Heart right ventricle (tissue), 16 donors: ENCODE results near the gene THTPA. TPM values are rescaled to one million over a fixed set of nuclear protein-coding genes. Genes with fewer than 3 reads are reported as not detected.

Experiments
- ATAC-seq, 8 donors: fragments of 200-7000 bp; cut with Tn5 transposase; one replicate each; pipeline ENCODE4 v1.9.1; 2020; ENCODE audit warnings: mild to moderate bottlenecking in 8 of 8, moderate library complexity in 8 of 8, moderate number of reproducible peaks in 1 of 8
- DNase-seq, 2 donors: peaks; one replicate each; pipeline ENCODE4 v3.0.0-alpha.2; 2020
- H3K27ac ChIP-seq, 10 donors: fragments of 200-600 bp; sonication (generic) in 2 of 10; one replicate each; pipeline versions ENCODE4 v1.5.0 to v1.8.0; 2020 to 2022; ENCODE audit warnings: mild to moderate bottlenecking in 3 of 10
- H3K27me3 ChIP-seq, 7 donors: fragments of 200-600 bp; one replicate each; pipeline ENCODE4 v1.8.0; 2021 to 2022; ENCODE audit warnings: mild to moderate bottlenecking in 2 of 7
- H3K36me3 ChIP-seq, 9 donors: fragments of 200-600 bp; sonication (generic) in 1 of 9; one replicate each; pipeline versions ENCODE4 v1.5.0 to v1.8.0; 2020 to 2022; ENCODE audit warnings: mild to moderate bottlenecking in 2 of 9
- H3K4me1 ChIP-seq, 9 donors: fragments of 200-600 bp; sonication (generic) in 1 of 9; one replicate each; pipeline versions ENCODE4 v1.5.0 to v1.8.0; 2020 to 2022; ENCODE audit warnings: mild to moderate bottlenecking in 4 of 9
- H3K4me3 ChIP-seq, 10 donors: fragments of 200-600 bp; sonication (generic) in 2 of 10; one replicate each; pipeline versions ENCODE4 v1.5.0 to v1.8.0; 2020 to 2022; ENCODE audit warnings: mild to moderate bottlenecking in 7 of 10, moderate library complexity in 2 of 10
- H3K9me3 ChIP-seq, 11 donors: fragments of 200-600 bp in 10 of 11; sonication (generic) in 2 of 11; one replicate each; pipeline versions ENCODE4 v1.5.0 to v1.8.0; 2013 to 2022; ENCODE audit warnings: mild to moderate bottlenecking in 2 of 11, control low read depth in 1 of 11, moderate library complexity in 1 of 11
- CTCF ChIP-seq, 9 donors: fragments of 200-600 bp; sonication (generic) in 2 of 9; IDR thresholded peaks; one replicate each; pipeline versions ENCODE4 v1.5.0 to v1.8.0; 2021 to 2022; ENCODE audit warnings: antibody characterized with exemption in 9 of 9, mild to moderate bottlenecking in 5 of 9, moderate library complexity in 1 of 9
- WGBS, 2 donors: extraction: QIAGEN DNeasy Blood & Tissue Kit; methylation state at CpG; one replicate each; pipeline ENCODE4 v1.1.7; 2013; ENCODE audit warnings: inconsistent platforms in 1 of 2; 5-methylcytosine and 5-hydroxymethylcytosine counted together
- intact Hi-C, 10 donors: fragments of 100-400 bp; cut with DNase I; formaldehyde crosslinking; loops; one replicate each; pipeline versions ENCODE4 v1.11.1 to v1.14.2; 2022
- polyA plus RNA-seq, 2 donors: library from polyadenylated mRNA; stranded (reverse); fragments of 200-250 nt; gene quantifications; one replicate each; pipeline ENCODE4 v1.2.3, GENCODE V29; 2013
- total RNA-seq, 10 donors: library from RNA; stranded (reverse); fragmentation: NEBNext Ultra II Directional in 3 of 10; extraction: Animal tissue kit (Norgen Biotek cat#: 25700) in 3 of 10; gene quantifications; one replicate each; pipeline versions ENCODE4 v1.2.1 to v1.2.4, GENCODE V29; 2021 to 2023
- donor health status: Arrhythmogenic right ventricular cardiomyopathy.
- donor health status: ischemic (EF 13 %, LVEDD 7.1; RV severe dilation, severe dysfunction).
- donor health status: healthy with polysubstance abuse.
- donor health status: DM: no; HTN: yes; CAD: no.
- donor health status: DM: no; HTN: no; CAD: no.
- donor health status: ischemic (EF 25% LVEDD 6.9; RV normal size, moderate dysfunction).
- donor health status: ischemic (EF 25% LVEDD 5.7; RV mildly dilated, moderate dysfunction).
- donor health status: healthy.
- donor health status: DM: yes; HTN: yes; CAD: no.
- donor health status: Ischemic cardiomyopathy.
- donor health status: ischemic (EF 35%, LVEDD 5.7; RV mildly dilated, moderate dysfunction).
- donor health status: nonischemic (EF 11% LVEDD 7.7; RV severe dilation, severe dysfunction).
- donor health status: DM: yes; HTN: yes; CAD: no.
- donor health status: PGD.
- donor health status: ischemic (EF 29% LVEDD 5.4; RV normal size, mild dysfunction).
- donor health status: nonischemic (EF 23%, LVEDD 6.1; RV moderate dilation, normal function).

The THTPA gene
- total and polyA plus RNA-seq, 12 donors = 8.7 to 27.9 (median 18.0) TPM

DNA sequence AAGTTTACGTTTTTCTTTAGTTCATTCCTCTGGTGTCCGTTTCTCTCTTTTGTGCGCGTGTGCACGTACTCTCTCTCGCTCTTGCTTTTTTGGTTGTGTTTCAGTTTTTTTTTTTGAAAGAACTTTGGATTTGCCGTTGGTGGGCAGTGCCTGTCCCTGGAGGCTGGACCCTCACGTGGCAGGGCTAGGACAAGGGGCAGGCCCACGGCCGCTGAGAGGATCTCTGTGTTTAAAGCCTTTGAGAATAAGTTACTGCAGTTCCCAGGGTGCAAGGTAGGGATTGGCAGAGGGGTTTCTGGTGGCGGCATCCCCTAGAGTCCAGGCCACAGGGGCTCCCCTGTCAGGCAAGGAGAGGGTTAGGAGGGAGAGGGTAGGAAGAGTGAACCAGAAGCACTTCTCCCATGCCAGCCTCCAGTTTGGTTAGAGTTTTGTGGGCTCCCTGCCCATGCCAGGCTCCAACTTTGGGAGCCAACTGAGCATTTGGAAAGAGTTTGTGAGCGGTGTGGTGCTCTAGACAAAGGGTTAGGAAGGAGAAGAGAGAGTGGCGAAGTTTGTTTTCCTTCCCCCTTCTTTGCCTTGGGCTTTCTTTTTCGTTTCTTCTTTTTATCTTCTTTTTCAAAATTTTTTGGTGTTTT is 35.1 kb upstream of the THTPA start:
- Histone ChIP-seq H3K27me3 (peaks cover 0 to 5% (median 0%) of the 10 kb centered on the region in 7 donors), H3K9me3 (no peaks in the 10 kb centered on the region), H3K4me1 (no peaks in the 10 kb centered on the region), H3K27ac (no peak overlapping the region), H3K4me3 (no peak overlapping the region), H3K36me3 (no peaks in the 10 kb centered on the region)
- DNase-seq (no peak), ATAC-seq (no peak)
- TF ChIP-seq CTCF (IDR thresholded peaks at IDR 0.05) = no peak
- 79 to 83% methylated on average over 14 of the region's 14 CpGs for WGBS, 2 donors
- intact Hi-C loops = no loop called here

- WGBS, 2 donors = 87 to 90% methylated on average over 20 of the region's 20 CpGs
- no peak for TF ChIP-seq CTCF (IDR thresholded peaks at IDR 0.05)
- intact Hi-C loops = no loop called here
- DNase-seq (no peak), ATAC-seq (peak in 1 of 8 donors; percentile 23)
- Histone ChIP-seq H3K27ac (no peak overlapping the region), H3K36me3 (no peaks in the 10 kb centered on the region), H3K9me3 (no peaks in the 10 kb centered on the region), H3K27me3 (peaks cover 0 to 5% (median 0%) of the 10 kb centered on the region in 7 donors), H3K4me1 (no peaks in the 10 kb centered on the region), H3K4me3 (no peak overlapping the region)
Measured at GRCh38 chr14:23521785-23522640, 34.1 kb upstream of the THTPA start.

DNA sequence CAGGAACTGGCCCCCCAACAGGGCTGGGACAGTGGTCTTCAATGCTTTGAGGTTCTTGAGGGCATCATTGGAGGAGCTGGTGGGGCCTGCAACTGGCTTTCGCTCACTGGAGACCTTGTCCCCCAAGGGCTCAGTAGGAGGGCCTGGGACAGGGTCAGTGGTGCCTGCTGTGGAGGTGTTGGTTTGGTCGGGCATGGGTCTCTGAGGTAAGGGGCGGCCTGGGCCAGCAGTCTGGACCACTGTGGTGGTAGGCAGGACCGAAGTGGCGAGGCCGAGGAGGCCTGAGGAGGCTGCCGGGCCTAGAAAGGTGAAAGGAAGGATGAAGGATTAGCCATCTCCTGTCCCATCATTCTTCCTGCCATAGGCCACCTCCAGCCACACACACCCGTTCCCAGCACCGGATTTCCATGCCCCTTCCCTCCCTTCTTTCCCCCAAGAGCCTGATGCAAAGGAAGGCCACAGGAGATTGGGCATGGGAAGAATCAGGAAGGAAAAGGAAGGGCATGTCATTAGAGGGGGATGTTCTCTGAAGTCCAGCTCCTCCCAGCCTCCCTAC is 33.4 kb upstream of the THTPA start:
- no peak for ATAC-seq
- WGBS, 2 donors = 85 to 88% methylated on average over 9 of the region's 9 CpGs

More for the DNA sequence above, 33.4 kb upstream of the THTPA start:
- TF ChIP-seq CTCF (IDR thresholded peaks at IDR 0.05) = no peak
- Histone ChIP-seq H3K9me3 (no peaks in the 10 kb centered on the region), H3K27ac (no peak overlapping the region), H3K4me1 (no peaks in the 10 kb centered on the region), H3K4me3 (no peak overlapping the region), H3K27me3 (peaks cover 0 to 5% (median 0%) of the 10 kb centered on the region in 7 donors), H3K36me3 (no peaks in the 10 kb centered on the region)
- no peak for DNase-seq
- intact Hi-C loops = no loop called here
